PC-9 (cell line): ENCODE measurements around the gene NHLRC2.

Source experiments
- CTCF ChIP-seq: fragments of 200-600 bp; sonication (generic); conservative IDR thresholded peaks from 2 replicates; pipeline ENCODE4 v1.6.1; 2017; ENCODE audit warnings: mixed run types, antibody characterized with exemption, mild to moderate bottlenecking, moderate library complexity
- EZH2 ChIP-seq: fragments of 200-600 bp; sonication (generic); IDR thresholded peaks from 2 replicates; pipeline ENCODE4 v1.8.0; 2017; ENCODE audit warnings: antibody characterized with exemption, low read depth

GRCh38 chr10:113891476-113891875 lies 37.0 kb downstream of the NHLRC2 start:
- no peak for TF ChIP-seq CTCF
- no peak for TF ChIP-seq EZH2
